ENCODE results near the gene MAP4K1.

The MAP4K1 gene

DNA sequence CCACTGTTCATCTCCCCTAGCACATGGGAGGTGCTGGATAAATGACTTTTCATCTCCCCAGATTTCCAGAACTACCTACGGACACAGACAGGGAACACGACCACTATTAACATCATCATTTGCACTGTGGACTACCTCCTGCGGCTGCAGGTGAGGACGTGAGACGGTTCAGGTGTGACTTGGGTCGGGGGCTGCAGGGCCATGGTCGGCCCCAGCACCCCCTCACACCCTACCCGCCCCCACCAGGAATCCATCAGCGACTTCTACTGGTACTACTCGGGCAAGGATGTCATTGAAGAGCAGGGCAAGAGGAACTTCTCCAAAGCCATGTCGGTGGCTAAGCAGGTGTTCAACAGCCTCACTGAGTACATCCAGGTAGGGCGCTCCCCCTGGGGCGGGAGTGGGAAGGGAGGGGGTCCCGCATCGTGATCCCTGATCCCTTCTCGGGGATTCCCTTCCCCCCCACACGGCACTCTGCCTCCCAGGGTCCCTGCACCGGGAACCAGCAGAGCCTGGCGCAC, 74.4 kb downstream of the MAP4K1 start:
- DNase-seq: no peak

DNA sequence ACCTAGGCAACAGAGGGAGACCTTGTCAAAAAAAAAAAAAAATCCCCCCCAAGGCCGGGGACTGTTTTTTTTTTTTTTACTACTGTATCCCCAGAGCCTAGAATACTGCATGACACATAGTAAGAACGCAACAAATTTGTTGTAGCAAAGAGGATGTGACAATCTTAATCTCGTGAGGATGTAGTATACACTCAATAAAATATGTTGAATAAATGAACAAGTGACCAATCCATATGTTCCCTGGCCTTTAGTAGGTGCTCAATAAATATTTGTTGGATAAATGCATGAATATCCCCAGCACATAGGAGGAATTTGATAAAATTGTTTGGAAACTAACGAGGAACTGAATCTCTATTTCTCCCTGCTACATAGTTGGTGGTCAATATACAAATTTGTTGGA, 75.7 kb downstream of the MAP4K1 start:
- no peak for DNase-seq

DNA sequence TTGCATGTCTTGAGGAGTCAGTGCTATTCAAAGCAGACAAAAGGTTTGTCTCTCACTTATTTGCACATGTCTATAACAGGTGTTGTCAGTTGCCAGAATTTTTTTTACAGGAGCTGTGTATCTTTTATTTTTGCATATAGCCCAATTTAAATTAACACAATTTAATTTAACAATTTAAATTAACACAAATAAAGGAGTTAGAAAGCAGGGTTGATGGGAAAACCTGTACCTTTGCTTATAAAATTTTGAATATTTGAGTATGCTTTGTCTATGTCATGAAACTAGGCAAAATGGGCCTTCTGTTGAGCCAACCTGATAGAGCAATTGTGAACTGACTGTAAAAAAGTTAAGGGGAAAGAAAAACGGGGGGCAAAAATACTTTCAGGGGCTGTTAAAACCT, 78.0 kb downstream of the MAP4K1 start:
- DNase-seq: no peak

DNA sequence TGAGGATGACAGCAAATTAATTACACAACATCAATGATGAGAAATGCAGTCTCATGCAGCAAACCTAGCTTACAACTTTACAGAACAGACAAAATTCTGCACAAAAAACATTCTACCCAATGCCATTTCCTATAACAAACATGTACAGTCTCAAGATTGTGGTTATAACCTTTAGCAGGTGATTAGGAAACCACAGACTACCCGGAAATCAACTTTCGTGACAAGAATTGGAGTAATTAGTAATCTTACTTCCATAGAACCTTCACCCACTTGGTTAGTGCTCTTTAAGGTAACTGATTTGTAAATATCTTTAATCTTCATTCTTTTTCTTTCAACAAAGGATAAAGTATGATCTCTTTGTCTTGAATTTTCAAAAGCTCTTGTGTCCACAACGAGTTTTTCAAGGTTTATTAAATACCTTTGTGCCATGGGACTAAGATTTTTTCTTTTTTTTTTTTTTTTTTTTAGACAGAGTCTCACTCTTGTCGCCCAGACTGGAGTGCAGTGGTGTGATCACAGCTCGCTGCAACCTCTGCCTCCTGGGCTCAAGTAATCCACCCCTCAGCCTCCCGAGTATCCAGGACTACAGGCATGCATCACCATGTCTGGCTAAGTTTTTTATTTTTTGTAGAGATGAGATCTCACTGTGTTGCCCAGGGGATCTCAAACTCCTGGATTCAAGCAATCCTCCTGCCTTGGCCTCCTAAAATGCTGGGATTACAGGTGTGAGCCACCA, 78.8 kb downstream of the MAP4K1 start:
- DNase-seq: no peak

DNA sequence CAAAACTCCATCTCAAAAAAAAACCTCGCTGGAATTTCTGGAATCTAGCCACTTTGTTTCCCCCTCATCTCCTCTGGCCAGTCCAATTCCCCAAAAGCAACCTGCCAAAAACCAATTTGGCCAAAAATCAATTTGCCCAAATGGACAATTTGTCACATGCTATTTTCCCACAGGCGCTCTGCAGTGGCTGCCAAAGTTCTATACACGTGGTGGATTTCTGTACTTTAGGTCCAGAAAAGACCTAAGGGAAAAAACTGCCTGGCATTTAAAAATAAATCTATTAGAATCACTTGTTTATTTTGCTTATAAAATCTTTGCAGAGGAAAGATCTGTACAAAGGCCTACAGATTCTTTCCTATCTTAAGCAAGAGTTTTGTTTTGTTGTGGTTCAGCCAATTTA, 79.4 kb downstream of the MAP4K1 start:
- no peak for DNase-seq
